NCI-H82 treated with DMSO at 0.1 percent for 48 hours (cell line): ENCODE data around the gene HPCA.
"Not testable (repeated sequence)": the region's sequence is repeated elsewhere in the genome, so short reads cannot be mapped to it uniquely, and the experiment has no call there.

Experiments
- DNase-seq: peaks from one replicate; lab custom pipeline; 2025; ENCODE audit not compliant: unreplicated experiment; lab: John Stamatoyannopoulos, UW

Gene HPCA

DNA sequence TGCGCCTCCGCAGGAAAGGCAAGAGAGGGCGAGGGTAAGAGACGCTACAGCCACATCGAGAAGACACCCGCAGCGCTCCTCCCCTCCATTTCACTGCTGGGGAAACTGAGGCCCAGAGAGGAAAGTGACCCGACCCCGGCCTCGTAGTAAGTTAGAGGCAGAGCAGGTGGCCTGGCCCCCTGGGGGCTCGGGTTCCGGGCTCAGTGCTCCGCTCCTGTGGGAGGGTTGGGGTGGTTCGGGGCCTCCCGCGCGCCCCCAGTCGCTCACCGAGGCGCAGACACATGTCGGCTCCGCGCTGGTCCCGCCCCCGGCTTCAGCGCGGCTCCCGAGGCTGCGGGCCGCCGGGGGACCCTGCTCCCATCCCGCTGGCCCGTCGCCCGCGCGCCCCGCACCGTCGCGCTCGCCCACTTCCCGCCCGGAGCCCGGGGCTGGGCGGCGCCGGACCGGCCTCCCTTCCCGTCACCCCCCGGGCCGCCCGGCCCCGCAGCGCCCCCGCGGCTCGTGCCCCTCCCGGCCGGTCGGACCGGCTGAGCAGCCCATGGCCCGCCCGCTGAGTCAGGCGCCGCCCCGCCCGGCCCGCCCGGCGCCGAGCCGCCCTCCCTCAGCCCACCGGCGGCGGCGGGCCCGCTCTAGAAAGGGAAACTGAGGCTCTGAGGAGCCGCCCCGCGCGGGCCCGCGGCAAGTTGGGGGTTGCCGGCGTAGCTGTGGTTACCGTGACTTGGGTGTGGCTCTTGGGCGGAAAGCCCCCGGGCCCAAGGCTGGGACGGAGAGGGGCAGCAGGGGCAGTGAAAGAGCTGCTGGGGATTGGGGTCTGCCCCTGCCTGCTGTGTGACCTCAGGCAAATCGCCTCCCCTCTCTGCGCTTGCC, 14.9 kb downstream of the HPCA start, which contains the start of gene TMEM54:
Gene TMEM54 (minus strand): TSS at position 434 of the 867 bp plus-strand sequence. CDS start 151 bp downstream, at position 283.
- no peak for DNase-seq

DNA sequence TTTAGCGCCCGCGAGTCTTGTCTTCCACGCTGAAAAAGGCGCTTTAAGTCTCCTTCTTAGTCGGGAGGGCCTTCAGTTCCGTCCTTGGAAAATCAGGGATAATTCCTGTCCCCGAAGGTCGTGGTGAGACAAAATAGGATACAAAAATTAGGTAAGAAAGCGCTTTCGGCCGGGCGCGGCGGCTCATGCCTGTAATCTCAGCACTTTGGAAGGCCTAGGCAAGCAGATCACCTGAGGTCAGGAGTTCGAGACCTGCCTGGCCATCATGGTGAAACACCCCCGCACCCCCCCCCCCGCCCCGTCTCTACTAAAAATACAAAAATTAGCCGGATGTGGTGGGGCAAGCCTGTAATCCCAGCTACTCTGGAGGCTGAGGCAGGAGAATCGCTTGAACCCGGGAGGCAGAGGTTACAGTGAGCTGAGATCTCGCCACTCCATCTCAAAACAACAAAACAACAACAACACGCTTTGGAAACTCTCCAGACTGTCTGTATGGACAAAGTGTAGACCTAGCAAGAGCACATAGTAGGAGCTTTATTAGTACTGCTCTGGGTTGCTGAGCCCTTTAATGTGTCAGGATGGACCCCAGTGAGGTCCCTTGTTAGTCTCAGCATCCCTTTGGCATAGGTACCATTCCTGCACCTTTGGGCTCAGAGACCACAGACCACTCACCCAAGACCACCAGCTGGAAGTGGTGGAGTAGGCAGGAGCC, 15.7 kb downstream of the HPCA start:
- no peak for DNase-seq

DNA sequence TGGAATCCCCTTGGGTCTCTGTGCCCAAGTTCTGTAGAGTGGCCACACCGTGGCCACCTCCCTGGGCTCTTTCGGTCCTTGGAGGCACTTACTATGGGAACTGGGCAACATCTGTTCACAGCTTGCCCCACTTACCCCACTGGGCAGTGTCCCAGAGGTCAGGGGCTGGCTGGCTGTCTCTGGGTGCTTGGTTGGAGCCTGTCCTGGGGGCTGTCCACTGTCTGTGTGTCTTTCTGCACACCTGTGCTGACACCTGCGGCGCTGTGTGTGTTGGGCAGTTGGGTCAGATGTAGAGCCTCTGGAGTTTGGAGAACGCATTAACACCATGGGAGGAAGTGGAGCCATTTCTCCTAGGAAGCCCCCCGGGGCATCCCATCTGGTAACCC, 16.2 kb downstream of the HPCA start:
- no peak for DNase-seq

DNA sequence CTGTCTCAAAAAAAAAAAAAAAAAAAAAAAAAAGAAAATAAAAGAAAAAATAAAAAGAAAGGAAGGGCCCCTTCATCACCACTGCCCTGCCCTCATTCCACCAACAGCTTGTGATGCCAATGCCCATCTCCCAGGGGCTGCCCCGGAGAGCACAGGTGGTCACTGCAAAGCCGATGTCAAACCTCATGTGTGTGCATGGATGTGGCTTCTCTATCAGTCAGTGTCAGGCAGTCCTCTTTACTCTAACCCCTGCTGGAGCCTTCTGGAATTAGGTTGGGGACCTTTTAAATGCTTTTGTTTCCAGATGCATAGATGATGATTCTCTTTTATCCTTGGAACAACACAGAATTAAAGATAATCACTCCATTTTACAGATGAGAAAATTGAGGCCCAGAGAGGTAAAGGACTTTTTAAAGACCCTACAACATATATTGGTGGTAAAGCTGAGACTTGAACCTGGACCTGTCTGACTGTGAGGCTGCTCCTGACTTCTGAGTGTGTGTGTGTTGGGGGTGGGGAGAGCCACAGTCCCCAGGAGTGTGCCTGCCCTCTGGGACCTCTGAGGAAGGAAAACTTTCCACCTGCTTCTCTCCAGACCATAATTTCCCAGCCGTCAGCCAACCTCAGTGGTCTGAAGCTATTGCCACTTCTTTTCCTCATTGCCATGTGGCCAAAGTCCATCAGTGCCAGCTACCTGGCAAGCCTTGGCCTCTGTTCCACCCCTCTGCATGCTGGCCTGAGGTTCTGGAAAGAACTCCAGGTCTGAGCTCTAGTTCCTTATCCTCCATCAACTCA, 17.9 kb downstream of the HPCA start:
- no peak for DNase-seq

DNA sequence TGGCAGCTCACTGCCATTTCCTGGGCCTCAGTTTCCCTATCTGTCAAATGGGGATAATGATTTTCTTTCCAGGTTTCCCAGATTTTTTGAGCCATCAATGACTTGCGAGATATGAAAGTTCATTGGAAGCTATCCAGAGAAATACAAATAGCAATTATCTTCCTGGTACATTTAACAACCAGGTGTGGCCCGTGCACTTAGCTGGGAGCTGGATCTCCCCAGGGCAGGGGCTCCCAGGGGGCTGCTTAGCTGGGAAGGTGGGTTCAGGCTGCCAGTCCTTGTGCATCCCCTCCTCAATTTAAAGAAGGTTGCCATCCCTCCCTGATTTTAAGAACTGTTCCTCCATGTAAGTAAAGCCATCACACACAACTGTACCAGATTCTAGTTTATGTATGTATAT, 18.5 kb downstream of the HPCA start:
- no peak for DNase-seq

DNA sequence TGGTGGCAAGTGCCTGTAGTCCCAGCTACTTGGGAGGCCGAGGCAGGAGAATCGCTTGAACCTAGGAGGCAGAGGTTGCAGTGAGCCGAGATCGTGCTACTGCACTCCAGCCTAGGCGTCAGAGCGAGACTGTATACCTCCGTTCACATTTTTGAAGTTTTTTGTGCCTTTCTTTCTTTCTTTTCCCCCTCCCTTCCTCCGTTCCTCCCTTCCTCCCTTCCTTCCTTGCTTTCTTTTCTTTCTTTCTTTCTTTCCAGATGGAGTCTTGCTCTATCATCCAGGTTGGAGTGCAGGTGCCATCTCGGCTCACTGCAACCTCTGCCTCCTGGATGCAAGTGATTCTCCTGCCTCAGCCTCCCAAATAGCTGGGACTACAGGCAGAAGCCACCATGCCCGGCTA, 19.3 kb downstream of the HPCA start:
- not testable (repeated sequence) for DNase-seq

DNA sequence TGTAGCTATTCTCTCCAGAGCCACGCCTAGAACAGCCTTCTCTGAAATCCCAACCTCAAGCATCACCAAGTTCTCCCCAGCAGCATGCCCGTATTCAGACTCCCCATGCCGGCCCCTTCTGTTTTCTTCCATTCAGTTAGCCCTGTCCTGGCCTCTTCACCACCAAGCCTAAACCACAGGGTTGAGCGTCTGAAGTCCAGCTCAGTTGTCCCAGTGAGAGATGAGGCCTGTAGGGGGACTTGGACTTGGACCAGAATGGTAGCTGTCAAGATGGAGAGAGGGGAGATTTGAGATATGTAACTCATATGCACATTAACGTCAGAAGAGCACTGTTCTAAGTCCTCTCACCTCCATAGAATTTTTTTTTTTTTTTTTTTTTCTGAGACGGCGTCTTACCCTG, 20.4 kb downstream of the HPCA start:
- DNase-seq, result no peak

DNA sequence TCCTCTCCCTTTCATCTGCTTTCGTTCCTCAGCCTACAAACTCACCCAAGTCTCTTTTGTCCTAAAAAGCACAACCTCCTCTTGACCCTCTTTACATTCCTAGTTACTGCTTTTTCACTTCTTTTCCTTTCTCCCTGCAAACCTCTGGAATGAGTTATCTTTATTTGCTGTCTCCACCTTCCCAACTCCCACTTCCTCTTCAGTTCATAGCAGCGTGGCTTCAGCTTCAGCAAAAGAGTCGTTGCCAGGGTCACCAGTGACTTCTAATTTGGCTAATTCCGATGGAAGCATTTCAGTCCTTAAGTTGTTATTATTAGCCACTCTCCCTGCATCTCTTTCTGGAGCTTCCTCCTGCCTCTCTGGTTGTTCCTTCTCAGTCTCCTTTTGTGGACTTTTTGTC, 21.1 kb downstream of the HPCA start:
- no peak for DNase-seq

DNA sequence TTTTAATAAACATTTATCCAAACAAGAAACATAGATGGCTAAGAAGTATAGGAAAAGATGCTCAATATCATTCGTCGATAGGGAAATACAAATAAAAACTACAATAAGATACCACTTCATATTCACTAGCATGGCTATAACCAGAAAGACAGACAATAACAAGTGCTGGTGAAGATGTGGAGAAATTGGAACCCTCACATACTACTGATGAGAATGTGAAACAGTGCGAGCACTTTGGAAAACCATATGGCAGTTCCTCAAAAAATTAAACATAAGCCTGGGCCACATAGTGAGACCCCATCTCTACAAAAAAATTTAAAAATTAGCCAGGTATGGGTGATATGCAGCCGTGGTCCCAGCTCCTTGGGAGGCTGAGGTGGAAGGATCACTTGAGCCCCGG, 24.0 kb downstream of the HPCA start:
- DNase-seq, result no peak

DNA sequence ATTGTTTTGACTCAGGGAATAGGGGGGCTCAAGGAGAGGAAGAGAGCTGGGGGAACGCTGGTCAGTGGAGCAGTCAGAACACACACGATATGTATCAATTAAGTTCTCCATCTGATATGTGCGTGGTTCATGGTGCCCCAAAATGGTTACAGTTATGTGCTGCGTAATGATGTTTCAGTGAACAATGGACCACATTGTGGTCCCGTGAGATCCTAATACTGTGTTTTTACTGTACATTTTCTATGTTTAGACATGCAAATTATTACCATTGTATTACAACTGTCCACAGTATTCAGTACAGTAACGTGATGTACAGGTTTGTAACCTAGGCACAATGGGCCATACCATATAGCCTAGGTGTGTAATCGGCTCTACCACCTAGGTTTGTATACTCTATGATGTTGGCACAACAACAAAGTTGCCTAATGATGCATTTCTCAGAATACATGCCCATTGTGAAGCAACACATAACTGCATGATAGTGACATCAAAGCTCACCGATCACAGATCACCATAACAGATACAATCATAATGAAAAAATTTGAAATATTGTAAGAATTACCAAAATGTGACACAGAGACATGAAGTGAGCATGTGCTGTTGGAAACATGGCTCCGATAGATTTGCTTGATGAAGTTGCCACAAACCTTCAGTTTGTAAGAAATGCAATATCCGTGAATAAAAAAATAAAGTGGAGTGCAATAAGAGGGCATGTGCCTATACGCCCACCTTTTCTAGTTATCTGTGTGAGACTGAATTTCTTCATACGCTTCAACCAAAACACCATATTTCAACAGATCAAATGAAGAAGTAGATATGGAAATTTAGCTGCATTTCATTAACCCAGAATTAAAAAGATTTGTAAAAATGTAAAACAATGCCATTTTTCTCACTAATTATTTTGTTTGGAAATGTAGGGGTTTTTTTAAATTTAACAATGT, 29.7 kb downstream of the HPCA start:
- DNase-seq, result no peak

DNA sequence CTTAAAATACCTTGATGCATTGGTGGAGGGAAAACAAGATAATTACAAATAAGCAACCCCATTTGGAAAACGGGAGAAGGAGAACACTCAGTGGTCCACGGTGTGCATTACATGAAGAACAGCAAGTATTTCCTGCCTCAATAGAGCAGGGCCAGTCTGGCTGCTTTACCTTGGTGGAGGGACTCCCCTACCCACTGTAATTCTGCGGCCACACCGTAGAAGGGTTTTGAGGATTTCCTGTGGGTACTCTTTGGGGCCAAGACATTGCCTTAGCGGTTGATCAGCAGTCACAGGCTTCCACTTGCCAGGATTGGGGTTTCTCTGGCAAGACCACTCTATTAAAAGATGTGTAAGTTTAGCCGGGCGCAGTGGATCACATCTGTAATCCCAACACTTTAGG, 31.2 kb downstream of the HPCA start:
- DNase-seq, result no peak

DNA sequence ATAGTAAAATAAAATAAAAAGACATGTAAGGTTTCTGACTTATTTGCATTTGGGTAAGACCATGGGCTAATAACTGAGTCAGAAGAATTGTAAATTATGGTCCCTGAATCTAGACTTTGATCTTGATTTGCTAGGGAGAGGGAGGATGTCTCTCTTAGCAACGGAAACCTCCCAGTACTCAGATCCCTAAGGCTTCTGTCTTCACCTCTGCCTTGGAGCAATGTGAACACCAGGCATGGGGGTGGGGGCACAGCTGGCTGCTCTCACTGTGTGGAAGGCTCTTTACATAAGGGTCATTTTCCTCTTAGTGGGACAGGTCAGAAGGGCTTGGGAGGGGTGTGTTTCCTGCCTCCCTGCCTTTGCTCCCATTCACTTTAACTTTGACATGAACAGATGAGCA, 31.9 kb downstream of the HPCA start:
- DNase-seq, result no peak

DNA sequence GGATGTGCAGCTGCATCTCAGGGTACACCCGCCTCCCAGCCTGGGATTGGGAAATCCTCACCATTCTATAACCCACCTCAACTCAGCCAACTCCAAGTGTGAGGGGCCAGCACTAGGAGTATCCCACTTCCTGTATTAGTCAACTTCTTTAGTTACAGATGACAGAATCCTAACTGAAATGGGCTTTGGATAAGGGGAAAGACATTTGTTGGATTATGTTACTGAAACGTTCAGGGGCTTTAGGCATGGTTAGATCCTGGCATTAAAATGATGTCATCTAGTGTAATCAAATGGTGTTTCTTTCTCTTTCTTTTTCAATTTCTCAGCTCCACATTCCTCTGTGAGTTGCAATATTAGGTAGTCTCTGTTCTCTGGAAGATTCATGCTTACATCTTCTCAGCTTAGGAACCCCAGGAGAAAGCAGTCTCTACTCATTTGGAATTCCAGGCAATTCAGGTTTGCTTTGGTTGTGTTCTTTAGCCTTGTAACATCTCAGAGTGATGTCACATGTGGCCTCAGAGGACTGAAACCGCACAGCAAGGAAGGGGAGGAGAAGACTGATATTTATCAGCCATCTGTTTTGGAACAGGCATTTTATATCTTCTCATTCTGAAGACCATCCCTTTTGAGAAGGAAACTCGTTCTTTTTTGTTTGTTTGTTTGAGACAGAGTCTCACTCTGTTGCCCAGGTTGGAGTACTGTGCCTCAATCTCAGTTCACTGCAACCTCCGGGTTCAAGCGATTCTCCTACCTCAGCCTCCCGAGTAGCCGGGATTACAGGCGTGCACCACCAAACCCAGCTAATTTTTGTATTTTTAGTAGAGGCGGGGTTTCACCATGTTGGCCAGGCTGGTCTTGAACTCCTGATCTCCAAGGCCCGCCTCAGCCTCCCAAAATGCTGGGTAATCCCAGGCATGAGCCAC, 33.8 kb downstream of the HPCA start:
- DNase-seq, result no peak

DNA sequence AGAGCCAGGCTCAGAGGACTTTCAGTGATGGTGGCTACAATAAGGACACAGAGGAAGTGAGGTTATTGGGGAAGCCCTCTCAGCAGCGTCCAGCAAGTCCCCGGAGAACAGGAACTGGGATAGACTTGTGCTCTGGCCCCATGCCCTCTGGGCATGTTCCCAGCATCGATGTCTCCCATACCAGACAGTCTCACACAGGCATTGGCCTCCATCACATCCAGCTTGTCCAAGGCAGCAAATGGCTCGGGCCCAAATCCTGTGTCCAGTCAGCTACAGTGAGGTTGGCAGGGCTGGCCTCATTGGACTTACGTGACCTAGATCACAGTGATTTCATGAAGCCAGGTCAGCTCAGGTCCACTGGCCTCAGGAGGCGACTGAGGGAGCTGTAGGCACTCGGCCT, 34.5 kb downstream of the HPCA start:
- no peak for DNase-seq

DNA sequence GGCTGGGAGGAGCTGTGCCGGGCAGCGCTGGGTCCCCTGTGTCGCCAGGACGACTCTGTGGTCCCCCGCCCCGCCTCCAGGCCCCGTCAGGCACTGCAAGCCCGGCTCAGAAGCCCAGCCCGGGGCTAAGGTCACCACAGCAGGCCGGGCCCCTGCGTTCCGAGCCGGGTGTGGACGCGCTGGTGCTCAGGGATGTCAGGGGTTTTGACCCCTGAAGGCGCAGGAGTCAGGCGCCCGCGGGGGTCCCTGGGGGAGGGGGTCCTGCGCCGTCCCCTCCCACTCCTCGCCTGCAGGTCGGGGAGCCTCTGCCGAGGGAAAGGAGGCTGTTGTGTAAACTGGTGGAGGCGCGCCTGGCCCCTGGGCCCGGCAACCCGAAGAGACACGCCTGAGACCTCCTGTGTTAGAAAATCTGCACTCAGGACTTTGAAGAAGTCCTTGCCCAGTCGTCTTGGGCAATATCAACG, 38.6 kb downstream of the HPCA start:
- no peak for DNase-seq

DNA sequence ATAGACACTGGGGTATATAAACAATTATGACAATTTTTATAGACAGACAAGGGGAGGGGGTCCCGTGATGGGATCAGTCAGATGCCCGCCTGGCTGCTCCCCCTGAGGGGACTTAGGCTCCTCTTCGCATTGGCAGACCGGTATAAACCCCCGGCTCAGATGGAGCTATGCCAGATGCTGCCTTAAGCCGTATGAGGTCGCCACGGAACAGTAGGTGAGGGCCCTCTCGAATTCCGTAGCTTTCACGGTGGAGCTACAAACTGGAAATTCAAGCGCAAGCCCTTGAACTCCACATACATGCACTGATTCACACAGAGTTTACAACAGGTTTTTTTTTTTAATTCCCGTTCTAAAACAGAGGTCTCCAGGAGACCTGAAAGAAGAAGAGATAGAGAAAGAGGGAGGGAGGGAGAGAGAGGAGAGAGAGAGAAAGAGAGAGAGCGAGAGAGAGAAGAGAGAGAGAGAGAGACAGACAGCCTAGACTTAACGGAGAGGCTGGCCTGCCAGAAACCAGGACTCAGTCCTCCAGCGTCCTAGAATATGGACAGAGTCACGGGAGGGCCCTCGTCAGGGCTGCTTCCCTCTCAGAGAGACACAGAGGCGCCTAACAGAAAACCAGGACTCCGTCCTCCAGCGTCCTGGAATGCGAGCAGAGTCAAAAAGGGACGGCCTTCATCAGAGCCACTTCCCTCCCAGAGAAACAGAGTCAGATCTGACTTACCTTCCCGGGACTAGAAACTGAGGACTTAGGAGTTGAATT, 39.3 kb downstream of the HPCA start:
- peak; percentile 72 for DNase-seq

DNA sequence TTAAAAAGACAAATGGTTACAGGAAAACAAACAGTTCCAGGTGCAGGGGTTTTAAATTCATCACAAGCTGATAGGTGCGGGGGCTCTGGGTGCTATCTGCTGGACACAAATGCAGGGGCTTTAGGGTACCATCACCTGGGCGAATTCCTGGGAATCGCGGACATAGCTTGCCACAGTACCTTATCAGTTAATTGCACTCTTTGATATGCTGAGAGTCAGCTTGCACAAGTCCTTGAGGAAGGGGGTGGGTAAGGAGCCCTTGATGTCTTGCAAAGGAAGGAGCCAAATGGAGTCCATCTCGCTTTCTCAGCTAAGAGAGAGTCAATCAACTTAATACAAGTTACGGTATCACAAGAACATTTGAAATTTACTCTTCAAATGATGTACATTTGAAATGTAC, 40.3 kb downstream of the HPCA start:
- no peak for DNase-seq

DNA sequence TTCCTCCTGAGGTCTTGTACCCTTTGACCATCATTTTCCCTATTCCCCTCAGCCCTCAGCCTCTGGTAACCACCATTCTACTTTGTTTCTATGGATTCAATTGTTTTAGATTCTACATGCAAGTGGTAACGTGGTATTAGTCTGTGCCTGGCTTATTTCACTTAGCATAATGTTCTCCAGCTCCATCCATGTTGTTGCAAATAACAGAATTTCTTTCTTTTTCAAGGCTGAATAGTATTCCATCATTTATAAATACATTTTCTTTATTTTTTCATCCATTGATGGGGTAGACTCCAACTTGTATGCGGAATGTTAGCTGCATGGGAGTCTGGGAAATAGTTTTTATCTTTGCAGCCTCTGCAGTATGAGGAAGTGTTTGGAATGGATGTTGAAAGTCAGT, 41.1 kb downstream of the HPCA start:
- no peak for DNase-seq

DNA sequence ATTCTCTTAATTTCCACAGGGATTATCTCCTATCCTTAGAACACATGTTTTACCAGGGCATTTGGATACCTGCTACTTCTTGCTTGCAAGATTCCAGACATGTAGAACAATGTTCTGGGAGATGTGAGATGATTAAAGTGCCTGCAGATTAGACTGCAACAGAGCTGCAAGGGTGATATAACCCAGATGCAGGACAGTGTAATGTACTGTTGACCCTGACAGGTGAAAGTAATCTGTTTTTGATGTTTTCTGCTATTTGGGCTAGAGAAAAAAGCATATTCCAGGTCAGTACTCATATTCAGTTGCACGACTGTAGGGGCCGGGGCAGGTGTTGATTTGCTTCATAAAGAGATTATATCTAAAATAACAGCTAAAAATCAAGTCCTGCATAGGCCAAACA, 42.0 kb downstream of the HPCA start:
- DNase-seq, result no peak
